IMR-90 (cell line): ENCODE results near the gene MAPK8IP1. TPM values are rescaled to one million over a fixed set of nuclear protein-coding genes. Genes with fewer than 3 reads are reported as not detected.

Experiments
- ATAC-seq: fragments of 200-7000 bp; cut with Tn5 transposase; 2 replicates; pipeline ENCODE4 v1.9.1; 2020; ENCODE audit warnings: low read depth, mild to moderate bottlenecking, moderate library complexity
- BruUV-seq: library from RNA; stranded (reverse); fragments of 400-500 nt; replicated peaks from 2 replicates; lab custom pipeline; 2021; lab: Mats Ljungman, UMichigan
- CTCF ChIA-PET: fragments of 300-600 bp; formaldehyde crosslinking; extraction: SDS; loops from one replicate; lab custom pipeline; 2021; ENCODE audit warnings: antibody characterized with exemption; lab: Yijun Ruan, JAX
- POLR2A ChIA-PET: fragments of 300-600 bp; sonication (Branson Sonifier 250); formaldehyde crosslinking; loops from one replicate; lab custom pipeline; 2022; ENCODE audit warnings: antibody characterized with exemption; ENCODE audit not compliant: unreplicated experiment; lab: Charles Lee
- DNase-seq: peaks from one replicate; pipeline ENCODE4 v3.0.0; 2013
- H2AFZ ChIP-seq: replicated peaks from 2 replicates; pipeline ENCODE3; 2013; ENCODE audit warnings: low read length, mild to moderate bottlenecking; ENCODE audit not compliant: poor library complexity
- H2AK5ac ChIP-seq: 2 replicates; pipeline ENCODE4 v1.6.1; 2013; ENCODE audit warnings: low read depth, low read length, inconsistent platforms
- H2AK9ac ChIP-seq: replicated peaks from 2 replicates; pipeline ENCODE3; 2013; ENCODE audit warnings: mild to moderate bottlenecking, low read depth, low read length, moderate library complexity; ENCODE audit not compliant: poor library complexity
- H2BK120ac ChIP-seq: 2 replicates; pipeline ENCODE4 v1.6.1; 2013; ENCODE audit warnings: low read depth, low read length, inconsistent platforms
- H2BK15ac ChIP-seq: 3 replicates; pipeline ENCODE4 v1.6.1; 2013; ENCODE audit warnings: low read depth, low read length, inconsistent platforms
- H2BK20ac ChIP-seq: 2 replicates; pipeline ENCODE4 v1.6.1; 2013; ENCODE audit warnings: low read depth, mild to moderate bottlenecking, inconsistent platforms, low read length, moderate library complexity
- H2BK5ac ChIP-seq: 2 replicates; pipeline ENCODE4 v1.6.1; 2013; ENCODE audit warnings: mild to moderate bottlenecking, low read depth, low read length, inconsistent platforms; ENCODE audit not compliant: poor library complexity, severe bottlenecking
- H3K14ac ChIP-seq: replicated peaks from 2 replicates; pipeline ENCODE4 v1.6.1; 2013; ENCODE audit warnings: low read depth, low read length, inconsistent platforms
- H3K18ac ChIP-seq: 2 replicates; pipeline ENCODE4 v1.6.1; 2013; ENCODE audit warnings: low read depth, low read length, control low read depth
- H3K23ac ChIP-seq: 2 replicates; pipeline ENCODE4 v1.6.1; 2013; ENCODE audit warnings: low read depth, low read length, inconsistent platforms
- H3K27ac ChIP-seq: 2 replicates; pipeline ENCODE4 v1.5.1; 2013; ENCODE audit warnings: mild to moderate bottlenecking, control low read depth, low read length; ENCODE audit not compliant: insufficient read depth
- H3K27me3 ChIP-seq: 2 replicates; pipeline ENCODE4 v1.6.1; 2013; ENCODE audit warnings: low read length; ENCODE audit not compliant: control insufficient read depth, insufficient read depth
- H3K36me3 ChIP-seq: 2 replicates; pipeline ENCODE4 v1.6.1; 2013; ENCODE audit warnings: low read length, mixed read lengths; ENCODE audit not compliant: control insufficient read depth, insufficient read depth
- H3K4ac ChIP-seq: 2 replicates; pipeline ENCODE4 v1.6.1; 2013; ENCODE audit warnings: low read depth, low read length, inconsistent platforms
- H3K4me1 ChIP-seq: 2 replicates; pipeline ENCODE4 v1.6.1; 2013; ENCODE audit warnings: low read length, mixed read lengths; ENCODE audit not compliant: control insufficient read depth, insufficient read depth
- H3K4me2 ChIP-seq: 2 replicates; pipeline ENCODE4 v1.6.1; 2013; ENCODE audit warnings: low read depth, mild to moderate bottlenecking, control low read depth, low read length, moderate library complexity
- H3K4me3 ChIP-seq: 2 replicates; pipeline ENCODE4 v1.5.1; 2013; ENCODE audit warnings: low read depth, mild to moderate bottlenecking, control low read depth, low read length, moderate library complexity; ENCODE audit not compliant: insufficient read depth
- H3K56ac ChIP-seq: 2 replicates; pipeline ENCODE4 v1.6.1; 2013; ENCODE audit warnings: low read length, inconsistent platforms; ENCODE audit not compliant: insufficient read depth; ENCODE audit errors: extremely low read depth
- H3K79me1 ChIP-seq, 2 experiments: 2 replicates each; pipeline ENCODE4 v1.6.1; 2013; ENCODE audit warnings: low read length in 2 of 2, inconsistent platforms in 1 of 2, low read depth in 1 of 2
- H3K9ac ChIP-seq: 2 replicates; pipeline ENCODE4 v1.6.1; 2013; ENCODE audit warnings: low read depth, low read length, control low read depth
- H3K9me1 ChIP-seq: 2 replicates; pipeline ENCODE4 v1.6.1; 2013; ENCODE audit warnings: low read length, inconsistent platforms; ENCODE audit not compliant: insufficient read depth
- H3K9me3 ChIP-seq: 2 replicates; pipeline ENCODE4 v1.6.1; 2013; ENCODE audit warnings: low read length; ENCODE audit not compliant: control insufficient read depth, insufficient read depth
- H4K20me1 ChIP-seq: 2 replicates; pipeline ENCODE4 v1.6.1; 2013; ENCODE audit warnings: low read length, inconsistent platforms; ENCODE audit not compliant: insufficient read depth
- H4K5ac ChIP-seq: 2 replicates; pipeline ENCODE4 v1.6.1; 2013; ENCODE audit warnings: mild to moderate bottlenecking, low read depth, low read length, control low read depth
- H4K8ac ChIP-seq, 2 experiments: 2 replicates each; pipeline ENCODE4 v1.6.1; 2013; ENCODE audit warnings: low read depth in 2 of 2, low read length in 2 of 2, control low read depth in 1 of 2, inconsistent platforms in 1 of 2
- H4K91ac ChIP-seq: 2 replicates; pipeline ENCODE4 v1.6.1; 2013; ENCODE audit warnings: low read depth, low read length, inconsistent platforms; ENCODE audit not compliant: insufficient read depth
- BHLHE40 ChIP-seq: fragments of 150-350 bp; IDR thresholded peaks from 2 replicates; pipeline ENCODE4 v1.6.1; 2016; ENCODE audit warnings: mild to moderate bottlenecking, low read depth, low read length
- CEBPB ChIP-seq: IDR thresholded peaks from 2 replicates; pipeline ENCODE4 v1.6.1; 2012; ENCODE audit warnings: low read depth, low read length, improper control_type of control experiment
- CTCF ChIP-seq: conservative IDR thresholded peaks from 2 replicates; pipeline ENCODE4 v1.5.1; 2012; ENCODE audit warnings: mild to moderate bottlenecking, low read depth, low read length, improper control_type of control experiment
- MAZ ChIP-seq: IDR thresholded peaks from 2 replicates; pipeline ENCODE4 v1.6.1; 2012; ENCODE audit warnings: low read depth, mild to moderate bottlenecking, low read length, improper control_type of control experiment, moderate library complexity, borderline replicate concordance
- NFE2L2 ChIP-seq: fragments of 150-350 bp; IDR thresholded peaks from 2 replicates; pipeline ENCODE4 v1.6.1; 2016; ENCODE audit warnings: low read depth, mild to moderate bottlenecking, low read length
- POLR2A ChIP-seq: IDR thresholded peaks from 2 replicates; pipeline ENCODE4 v1.6.1; 2012; ENCODE audit warnings: mild to moderate bottlenecking, low read depth, low read length
- RCOR1 ChIP-seq: IDR thresholded peaks from 2 replicates; pipeline ENCODE4 v1.6.1; 2012; ENCODE audit warnings: mild to moderate bottlenecking, low read length, improper control_type of control experiment; ENCODE audit not compliant: insufficient replicate concordance
- USF2 ChIP-seq: fragments of 150-350 bp; IDR thresholded peaks from 2 replicates; pipeline ENCODE4 v1.6.1; 2017; ENCODE audit warnings: mild to moderate bottlenecking, antibody characterized with exemption, low read length, low read depth
- WGBS, 2 experiments: methylation state at CpG; one replicate each; pipeline versions ENCODE4 v1.1.5 to v1.1.7; 2013; ENCODE audit warnings: missing lambda C conversion rate in 2 of 2; ENCODE audit not compliant: insufficient read length in 1 of 2; ENCODE audit errors: extremely low coverage in 2 of 2; 5-methylcytosine and 5-hydroxymethylcytosine counted together
- dilution Hi-C: fragments of 300-500 bp; cut with HindIII; formaldehyde crosslinking; loops from one replicate; pipeline ENCODE4 v1.14.3; 2018; ENCODE audit warnings: low sequenced_read_pairs; ENCODE audit not compliant: unreplicated experiment
- in situ Hi-C: fragments of 300-500 bp; cut with MboI; formaldehyde crosslinking; loops from 3 replicates; pipeline ENCODE4 v1.14.3; 2019; ENCODE audit warnings: low sequenced_read_pairs, inconsistent platforms, mixed read lengths
- intact Hi-C: fragments of 100-400 bp; cut with micrococcal nuclease; formaldehyde crosslinking; loops from 2 replicates; pipeline ENCODE4 v1.10.0; 2022
- polyA plus RNA-seq, 3 experiments: library from polyadenylated mRNA; depleted of rRNA; stranded (reverse); fragments of >200 nt; gene quantifications; 2 replicates each; pipeline ENCODE4 v1.2.3, GENCODE V29; 2012; ENCODE audit warnings: low replicate concordance in 1 of 3
- total RNA-seq: library from RNA; depleted of rRNA; stranded (reverse); fragments of >200 nt; gene quantifications from 2 replicates; pipeline ENCODE4 v1.2.3, GENCODE V29; 2012
- TF ChIP-seq, protein P1 (sequence below): fragments of 150-350 bp; IDR thresholded peaks from 2 replicates; pipeline ENCODE4 v1.6.1; 2016; ENCODE audit warnings: low read depth, mild to moderate bottlenecking, low read length, moderate library complexity, borderline replicate concordance

The MAPK8IP1 gene
- total and polyA plus RNA-seq, 2 of the 4 experiments (the other 2 are of a cell fraction), result 6.5 to 9.6 TPM

DNA sequence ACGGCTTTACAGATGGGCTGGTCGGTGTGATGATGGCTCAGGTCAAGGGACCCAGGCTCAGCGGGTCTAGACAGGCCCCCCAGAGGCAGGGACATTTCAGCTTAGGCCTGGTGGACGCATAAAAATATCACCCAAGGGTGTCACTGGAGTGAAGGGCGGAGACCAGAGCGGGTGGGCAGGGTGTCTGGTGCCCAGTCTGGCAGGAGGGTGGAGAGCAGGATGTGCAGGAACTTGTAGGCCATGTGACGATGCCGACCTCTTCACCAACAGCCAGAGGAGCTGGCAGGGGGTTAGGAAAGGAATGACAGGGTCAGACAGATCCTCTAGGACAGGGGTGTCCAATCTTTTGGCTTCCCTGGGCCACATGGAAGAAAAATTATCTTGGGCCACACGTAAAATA lies 4.5 kb downstream of the MAPK8IP1 start:
- 100% methylated on average over 1 of the region's 9 CpGs; no CpG with 5 or more reads in 1 of the 2 experiments for WGBS, 2 experiments
- H4K20me1 ChIP-seq, result peaks cover 7% of the 10 kb centered on the region
- no peak overlapping the region for H3K23ac ChIP-seq
- ATAC-seq (no peak), DNase-seq (no peak)
- no peak overlapping the region for H3K4ac ChIP-seq
- intact Hi-C loops, result no loop called here
- H3K9me3 ChIP-seq, result no peaks in the 10 kb centered on the region
- H2AK5ac ChIP-seq, result no peak overlapping the region
- no peaks in the 10 kb centered on the region; the same call in 1 of the 2 replicates for H3K9me1 ChIP-seq
- peaks cover 46% of the 10 kb centered on the region for H3K27me3 ChIP-seq
- no peaks in the 10 kb centered on the region for H3K4me1 ChIP-seq
- no peak overlapping the region for H2BK5ac ChIP-seq
- no peak overlapping the region for H4K91ac ChIP-seq
- H3K14ac ChIP-seq, result no peak overlapping the region
- no peak overlapping the region for H4K5ac ChIP-seq
- H2BK20ac ChIP-seq, result no peak overlapping the region
- H3K4me2 ChIP-seq, result no peak overlapping the region
- ChIA-PET POLR2A (no interaction called here), CTCF (no interaction called here)
- no peak overlapping the region for H2BK120ac ChIP-seq
- no peak overlapping the region for H2AFZ ChIP-seq
- H4K8ac ChIP-seq, result no peak overlapping the region
- no peak overlapping the region for H3K56ac ChIP-seq
- no peak overlapping the region for H2AK9ac ChIP-seq
- in situ Hi-C loops, result no loop called here
- H3K9ac ChIP-seq, result no peak overlapping the region
- H3K27ac ChIP-seq, result no peak overlapping the region
- no peaks in the 10 kb centered on the region for H3K79me1 ChIP-seq
- H3K18ac ChIP-seq, result no peak overlapping the region
- TF ChIP-seq CEBPB (no peak), NFE2L2 (no peak), BHLHE40 (no peak), RCOR1 (no peak), MAZ (no peak), CTCF (no peak), POLR2A (no peak), USF2 (no peak)
- TF ChIP-seq, protein P1, sequence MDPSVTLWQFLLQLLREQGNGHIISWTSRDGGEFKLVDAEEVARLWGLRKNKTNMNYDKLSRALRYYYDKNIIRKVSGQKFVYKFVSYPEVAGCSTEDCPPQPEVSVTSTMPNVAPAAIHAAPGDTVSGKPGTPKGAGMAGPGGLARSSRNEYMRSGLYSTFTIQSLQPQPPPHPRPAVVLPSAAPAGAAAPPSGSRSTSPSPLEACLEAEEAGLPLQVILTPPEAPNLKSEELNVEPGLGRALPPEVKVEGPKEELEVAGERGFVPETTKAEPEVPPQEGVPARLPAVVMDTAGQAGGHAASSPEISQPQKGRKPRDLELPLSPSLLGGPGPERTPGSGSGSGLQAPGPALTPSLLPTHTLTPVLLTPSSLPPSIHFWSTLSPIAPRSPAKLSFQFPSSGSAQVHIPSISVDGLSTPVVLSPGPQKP, result no peak
- no peaks in the 10 kb centered on the region for H3K36me3 ChIP-seq
- no peak overlapping the region for H2BK15ac ChIP-seq
- no peak overlapping the region for H3K4me3 ChIP-seq
- no TSS peak for BruUV-seq
- dilution Hi-C loops, result no loop called here
